HG03159 (cell line): Measurements from ENCODE around the gene TMCC3.

Experiments
- ATAC-seq: cut with Tn5 transposase; IDR thresholded peaks from one replicate; pipeline ENCODE4 v1.9.1; 2021; ENCODE audit warnings: mild to moderate bottlenecking, moderate library complexity; ENCODE audit not compliant: unreplicated experiment

The TMCC3 gene

GRCh38 chr12:94674051-94674451 lies 23.7 kb upstream of the TMCC3 start:
- ATAC-seq = no peak

GRCh38 chr12:94673496-94673895 lies 23.1 kb upstream of the TMCC3 start:
- ATAC-seq = no peak

DNA sequence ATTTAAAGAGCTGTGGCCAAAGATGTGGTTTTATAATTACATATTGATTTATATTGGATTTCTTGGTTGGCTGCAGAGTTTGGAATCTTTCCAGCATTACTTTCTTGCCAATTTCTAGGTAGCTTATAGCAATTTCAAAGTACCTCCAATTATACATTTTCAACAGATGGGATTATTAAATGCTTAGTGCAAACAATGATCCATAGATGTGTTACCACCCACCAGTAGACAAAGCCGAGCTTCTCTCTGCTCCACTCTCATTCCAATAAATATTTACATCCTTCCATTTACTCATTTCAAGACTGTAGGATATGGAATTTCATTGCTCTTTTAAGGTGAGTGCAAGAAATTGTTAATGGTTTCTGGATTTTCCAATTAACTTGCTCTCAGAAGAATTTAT lies 21.6 kb upstream of the TMCC3 start:
- ATAC-seq = no peak

GRCh38 chr12:94670898-94671297 lies 20.5 kb upstream of the TMCC3 start:
- no peak for ATAC-seq

- no peak for ATAC-seq
Observed at GRCh38 chr12:94670075-94670474, 19.7 kb upstream of the TMCC3 start.

GRCh38 chr12:94667031-94667540 lies 16.7 kb upstream of the TMCC3 start:
- no peak for ATAC-seq

- ATAC-seq = no peak
Observed at GRCh38 chr12:94666158-94666557, 15.8 kb upstream of the TMCC3 start.

DNA sequence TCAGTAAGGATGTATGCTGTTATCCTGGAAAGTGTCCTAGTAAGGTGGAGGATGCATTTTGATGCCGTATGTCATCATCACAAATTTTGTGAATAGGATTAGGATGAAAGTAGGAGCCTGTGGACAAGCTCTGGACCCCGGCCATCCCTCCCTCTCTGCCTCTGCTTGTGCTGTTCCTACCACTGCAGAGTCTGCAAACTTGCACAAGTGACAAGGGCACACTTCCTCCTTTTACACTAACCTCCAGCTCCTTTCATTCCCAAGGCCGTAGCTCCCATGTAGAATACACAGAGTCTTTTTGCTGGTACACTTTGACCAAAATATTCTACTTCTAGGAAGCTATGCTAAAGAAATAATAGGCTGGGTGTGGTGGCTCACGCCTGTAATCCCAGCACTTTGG lies 13.3 kb upstream of the TMCC3 start:
- no peak for ATAC-seq

DNA sequence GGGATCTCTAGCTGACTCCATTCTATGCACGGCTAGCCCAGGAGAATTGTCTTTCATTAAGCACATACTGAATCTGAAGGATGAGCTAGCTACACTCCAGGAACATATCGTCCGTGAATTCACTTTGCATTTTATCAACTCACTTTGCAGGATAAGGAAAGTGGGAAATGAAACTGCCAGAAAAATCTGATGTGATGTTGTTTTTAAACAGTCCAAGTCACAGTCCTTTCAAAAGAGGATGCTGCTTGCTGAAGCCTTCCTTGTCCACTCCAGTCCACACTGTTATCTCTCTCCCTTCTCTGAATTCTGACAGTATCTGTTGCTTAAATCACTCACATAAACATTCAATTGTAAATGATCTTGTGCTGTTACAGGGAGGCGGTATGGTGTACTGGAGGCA lies 12.7 kb upstream of the TMCC3 start:
- ATAC-seq = no peak

DNA sequence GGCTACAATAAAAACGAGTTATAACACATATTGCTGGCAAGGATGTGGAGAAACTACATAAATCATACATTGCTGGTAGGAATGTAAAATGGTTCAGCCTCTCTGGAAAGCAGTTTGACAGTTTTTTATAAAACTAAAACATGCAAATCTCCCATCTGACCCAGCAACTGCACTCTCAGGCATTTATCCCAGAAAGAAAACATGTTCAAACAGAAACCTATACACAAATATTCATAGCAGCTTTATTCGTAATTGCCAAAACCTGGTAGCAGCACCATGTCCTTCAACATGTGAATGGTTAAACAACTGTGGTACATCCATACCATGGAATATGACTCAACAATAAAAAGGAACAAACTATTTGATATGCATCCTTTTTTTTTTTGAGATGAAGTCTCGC lies 10.1 kb upstream of the TMCC3 start:
- ATAC-seq = no peak

DNA sequence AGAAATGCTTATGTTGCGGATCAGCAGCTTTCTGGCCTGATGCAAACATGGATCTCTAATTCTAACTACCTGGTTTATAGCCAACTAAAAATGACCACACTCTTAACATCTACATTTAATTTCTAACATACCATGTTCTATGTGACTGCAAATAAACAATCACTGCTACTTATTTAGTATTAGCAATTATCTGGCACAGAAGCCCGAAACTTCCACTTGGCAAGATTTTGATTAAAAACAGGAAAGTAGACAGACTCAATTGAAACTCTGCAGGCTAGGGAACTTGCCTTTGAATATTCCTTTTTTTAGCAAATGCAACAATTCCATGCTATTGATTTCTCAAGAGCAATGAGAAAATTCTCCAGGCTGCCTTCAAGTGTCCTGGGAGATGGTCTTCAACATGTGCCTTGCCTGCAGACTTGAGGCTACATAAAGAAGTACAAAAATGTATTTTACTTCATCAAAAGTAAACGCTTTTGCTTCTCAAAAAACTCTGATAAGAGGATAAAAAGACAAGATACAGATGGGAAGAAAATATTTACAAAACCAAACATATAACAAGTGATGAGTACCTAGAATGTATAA lies 9.1 kb upstream of the TMCC3 start:
- ATAC-seq = no peak

GRCh38 chr12:94658931-94659330 lies 8.6 kb upstream of the TMCC3 start:
- no peak for ATAC-seq

- ATAC-seq = no peak
Observed at GRCh38 chr12:94656556-94656955, 6.2 kb upstream of the TMCC3 start.

DNA sequence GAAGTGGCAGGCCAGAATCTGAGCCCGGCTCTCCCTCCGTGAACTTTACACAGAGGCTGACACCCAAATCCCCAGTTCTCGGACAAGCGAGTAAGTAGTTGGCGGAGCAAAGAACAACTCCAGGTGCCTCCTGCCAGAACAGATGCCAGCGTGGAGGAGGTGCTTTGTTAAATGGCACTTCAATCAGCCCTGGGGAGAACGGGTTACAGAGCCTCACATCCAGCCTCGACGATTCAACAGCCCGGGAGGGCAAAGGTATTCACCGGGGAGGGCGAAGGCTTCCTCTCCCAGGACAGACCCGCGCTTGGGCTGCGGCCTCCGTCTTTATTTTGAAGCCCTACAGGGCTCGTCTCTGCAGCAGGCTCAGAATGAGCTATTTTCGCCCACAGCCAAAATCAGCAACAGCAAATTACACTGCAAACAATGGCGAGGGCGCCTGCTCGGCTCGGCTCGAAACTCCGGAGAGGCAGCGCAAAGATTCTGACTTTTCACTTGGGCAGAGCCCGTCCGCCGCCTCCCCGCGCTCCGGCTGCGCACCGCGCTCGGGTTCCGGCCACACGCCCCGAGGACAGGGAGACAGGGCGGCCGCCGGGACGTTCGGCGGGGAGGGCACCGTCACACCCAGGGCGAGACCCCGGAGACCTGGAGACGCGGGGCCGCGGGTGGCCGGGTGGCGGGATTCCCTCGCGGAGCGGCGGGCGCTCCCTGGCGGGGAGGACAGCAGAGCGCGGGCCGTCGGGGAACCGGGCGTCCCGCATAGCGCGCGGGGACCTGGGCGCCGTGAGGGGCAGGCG lies 811 bp downstream of the TMCC3 start:
- peak; percentile 56 for ATAC-seq

- no peak for ATAC-seq
Observed at GRCh38 chr12:94648578-94648977, 1.8 kb downstream of the TMCC3 start.

DNA sequence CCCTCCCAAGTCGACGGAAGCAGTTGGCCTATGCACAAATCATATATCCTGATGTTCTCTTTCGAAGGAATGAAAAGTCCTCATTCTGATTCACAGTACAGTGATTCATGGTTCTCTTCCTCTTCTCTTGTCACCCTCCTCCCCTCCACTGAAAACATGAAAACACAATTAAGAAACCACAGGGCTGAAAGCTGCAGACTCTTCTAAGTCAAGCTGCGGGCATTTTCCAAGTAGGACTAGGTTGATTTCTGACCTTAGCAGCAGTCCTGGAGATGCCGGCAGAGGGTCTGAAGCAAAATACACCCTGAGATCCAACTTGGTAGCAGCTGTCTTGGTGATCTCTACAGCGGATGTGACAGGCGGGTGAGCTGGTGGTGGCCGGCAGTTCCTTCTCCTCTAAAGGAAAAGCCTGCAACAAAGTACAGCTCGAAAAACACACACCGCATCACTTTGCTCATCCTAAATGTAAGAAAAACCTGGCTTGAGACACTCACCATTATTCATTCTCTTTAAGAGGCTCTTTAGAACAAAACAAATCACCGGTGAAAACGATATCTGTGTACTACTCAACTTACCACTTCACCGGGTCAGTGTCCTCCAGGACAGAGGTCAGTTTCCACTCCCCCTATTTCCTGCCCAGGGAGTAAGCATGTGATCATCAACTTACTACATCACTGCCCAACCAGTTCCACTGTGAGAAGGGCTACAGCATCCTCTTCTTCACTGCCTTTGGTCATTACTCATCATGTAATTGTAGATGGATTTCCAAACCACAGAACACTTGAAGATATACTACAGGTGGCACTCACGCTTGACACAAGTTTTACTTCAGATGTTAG lies 6.0 kb downstream of the TMCC3 start:
- ATAC-seq = no peak

DNA sequence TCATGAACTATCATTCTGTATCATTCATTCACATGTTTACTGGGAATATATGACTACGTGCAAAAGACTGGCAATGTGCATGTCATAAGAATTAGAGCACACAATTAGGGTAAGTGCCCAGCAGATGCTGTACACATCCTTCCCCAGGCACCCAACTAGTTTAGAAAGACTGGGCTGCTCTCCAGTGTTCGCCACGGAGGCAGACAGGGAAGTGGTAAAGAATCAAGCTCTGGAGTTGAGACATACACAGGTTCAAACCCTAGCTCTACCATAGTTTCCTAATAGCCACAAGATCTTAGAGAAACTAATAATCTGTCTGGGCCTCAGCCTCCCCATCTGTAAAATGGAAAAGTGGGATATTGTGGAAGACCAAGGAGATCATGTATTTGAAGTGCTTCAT lies 6.8 kb downstream of the TMCC3 start:
- no peak for ATAC-seq

- no peak for ATAC-seq
Observed at GRCh38 chr12:94641283-94641682, 9.1 kb downstream of the TMCC3 start.

- ATAC-seq = peak; percentile 66
Observed at GRCh38 chr12:94640134-94640928, 10.0 kb downstream of the TMCC3 start.

DNA sequence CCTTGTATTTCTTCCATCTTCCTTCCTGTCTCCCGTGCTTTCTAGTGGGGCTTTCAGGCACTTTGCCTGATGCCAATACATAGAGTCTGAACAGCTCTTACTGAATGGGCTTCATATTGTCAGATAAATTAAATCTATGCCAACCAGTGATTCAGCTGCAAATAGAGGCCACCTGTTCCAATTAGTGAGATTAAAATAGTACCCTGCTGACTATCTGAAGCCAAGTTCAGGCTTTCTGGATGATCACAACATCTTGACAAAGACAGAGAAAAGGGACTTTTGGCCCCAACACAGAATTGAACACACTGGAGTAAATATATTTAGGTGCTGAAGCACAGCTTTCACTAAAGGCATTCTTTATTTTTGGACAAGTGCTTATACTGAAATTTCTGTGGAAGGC lies 11.8 kb downstream of the TMCC3 start:
- ATAC-seq = no peak
